SK-N-SH treated with all-trans-retinoic acid at 6 μM for 48 hours (cell line): ENCODE data around the gene OGN.

Experiments
- CSDC2 ChIP-seq: fragments of 250-450 bp; sonication (Bioruptor Pico); IDR thresholded peaks from 2 replicates; pipeline ENCODE4 v1.5.0; 2020; ENCODE audit warnings: mild to moderate bottlenecking, moderate library complexity
- ESRRG ChIP-seq: fragments of 250-450 bp; sonication (Bioruptor Pico); IDR thresholded peaks from 2 replicates; pipeline ENCODE4 v1.6.1; 2021; ENCODE audit warnings: mild to moderate bottlenecking
- ISL1 ChIP-seq: fragments of 250-450 bp; sonication (Bioruptor Pico); IDR thresholded peaks from 2 replicates; pipeline ENCODE4 v2.1.2; 2022; ENCODE audit warnings: mild to moderate bottlenecking, moderate library complexity
- OSR1 ChIP-seq: fragments of 250-450 bp; sonication (Bioruptor Pico); IDR thresholded peaks from 2 replicates; pipeline ENCODE4 v1.8.0; 2022; ENCODE audit warnings: moderate library complexity, mild to moderate bottlenecking, inconsistent platforms
- PPARA ChIP-seq: fragments of 250-450 bp; sonication (Bioruptor Pico); IDR thresholded peaks from 2 replicates; pipeline ENCODE4 v1.5.0; 2020; ENCODE audit warnings: mild to moderate bottlenecking, borderline replicate concordance
- RARB ChIP-seq: fragments of 250-450 bp; sonication (Bioruptor Pico); IDR thresholded peaks from 2 replicates; pipeline ENCODE4 v1.8.0; 2021; ENCODE audit warnings: mild to moderate bottlenecking, moderate library complexity
- ZFP3 ChIP-seq: fragments of 250-450 bp; sonication (Bioruptor Pico); IDR thresholded peaks from 2 replicates; pipeline ENCODE4 v1.5.0; 2020; ENCODE audit warnings: mild to moderate bottlenecking, moderate library complexity
- ZFP30 ChIP-seq: fragments of 450-650 bp; formaldehyde crosslinking; IDR thresholded peaks from 2 replicates; pipeline ENCODE4 v1.5.0; 2022; ENCODE audit warnings: mild to moderate bottlenecking, moderate library complexity
- ZNF70 ChIP-seq: fragments of 450-650 bp; formaldehyde crosslinking; IDR thresholded peaks from 2 replicates; pipeline ENCODE4 v1.5.0; 2020; ENCODE audit warnings: mild to moderate bottlenecking, moderate library complexity
- ZNF8 ChIP-seq: fragments of 450-650 bp; formaldehyde crosslinking; IDR thresholded peaks from 2 replicates; pipeline ENCODE4 v1.5.0; 2020; ENCODE audit warnings: mild to moderate bottlenecking, moderate library complexity
- TF ChIP-seq, protein P1 (sequence below): fragments of 250-450 bp; sonication (Bioruptor Pico); IDR thresholded peaks from 2 replicates; pipeline ENCODE4 v1.8.0; 2020; ENCODE audit warnings: mild to moderate bottlenecking, moderate library complexity, borderline replicate concordance
- TF ChIP-seq, protein P2 (sequence below): fragments of 250-450 bp; sonication (Bioruptor Pico); IDR thresholded peaks from 2 replicates; pipeline ENCODE4 v1.5.0; 2020; ENCODE audit warnings: mild to moderate bottlenecking, moderate library complexity
- TF ChIP-seq, protein P3 (sequence below): fragments of 250-450 bp; sonication (Bioruptor Pico); IDR thresholded peaks from 2 replicates; pipeline ENCODE4 v1.5.1; 2020; ENCODE audit warnings: low read depth, mild to moderate bottlenecking, moderate library complexity

DNA sequence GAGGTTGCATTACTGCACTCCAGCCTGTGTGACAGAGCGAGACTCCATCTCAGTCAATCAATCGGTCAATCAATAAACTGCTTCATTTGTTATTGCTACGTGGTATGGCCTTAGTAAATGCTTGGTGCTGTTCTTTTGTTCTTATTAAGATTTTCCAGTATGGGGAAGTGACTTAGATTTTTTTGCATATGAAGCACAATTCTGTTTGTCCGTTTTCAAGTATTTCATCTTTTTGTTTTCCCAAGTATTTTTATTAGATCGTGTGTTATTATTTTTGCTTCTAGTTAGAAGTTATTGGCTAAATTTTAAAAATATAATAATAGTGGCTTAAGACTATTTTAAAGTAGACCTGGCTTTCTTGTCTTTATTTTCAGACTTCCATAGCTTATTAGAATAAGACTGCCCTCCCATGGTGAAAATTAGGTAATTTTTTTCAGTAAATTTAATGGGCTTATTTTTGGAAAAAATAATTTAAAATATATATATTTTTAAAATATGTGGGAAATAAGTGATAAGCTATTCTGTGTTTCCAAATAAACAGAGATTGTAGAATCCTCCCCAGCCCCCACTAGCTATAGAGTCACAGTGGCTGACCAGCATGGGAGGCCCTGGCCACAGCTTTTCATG, 34.6 kb upstream of the OGN start:
- TF ChIP-seq, protein P1, sequence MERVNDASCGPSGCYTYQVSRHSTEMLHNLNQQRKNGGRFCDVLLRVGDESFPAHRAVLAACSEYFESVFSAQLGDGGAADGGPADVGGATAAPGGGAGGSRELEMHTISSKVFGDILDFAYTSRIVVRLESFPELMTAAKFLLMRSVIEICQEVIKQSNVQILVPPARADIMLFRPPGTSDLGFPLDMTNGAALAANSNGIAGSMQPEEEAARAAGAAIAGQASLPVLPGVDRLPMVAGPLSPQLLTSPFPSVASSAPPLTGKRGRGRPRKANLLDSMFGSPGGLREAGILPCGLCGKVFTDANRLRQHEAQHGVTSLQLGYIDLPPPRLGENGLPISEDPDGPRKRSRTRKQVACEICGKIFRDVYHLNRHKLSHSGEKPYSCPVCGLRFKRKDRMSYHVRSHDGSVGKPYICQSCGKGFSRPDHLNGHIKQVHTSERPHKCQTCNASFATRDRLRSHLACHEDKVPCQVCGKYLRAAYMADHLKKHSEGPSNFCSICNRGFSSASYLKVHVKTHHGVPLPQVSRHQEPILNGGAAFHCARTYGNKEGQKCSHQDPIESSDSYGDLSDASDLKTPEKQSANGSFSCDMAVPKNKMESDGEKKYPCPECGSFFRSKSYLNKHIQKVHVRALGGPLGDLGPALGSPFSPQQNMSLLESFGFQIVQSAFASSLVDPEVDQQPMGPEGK, result no peak
- TF ChIP-seq ZNF8 (CRISPR knock-in tag) (no peak), ISL1 (no peak), OSR1 (no peak), CSDC2 (CRISPR knock-in tag) (no peak), RARB (CRISPR knock-in tag) (no peak), ZFP30 (CRISPR knock-in tag) (no peak), PPARA (CRISPR knock-in tag) (no peak), ESRRG (no peak), ZFP3 (CRISPR knock-in tag) (no peak), ZNF70 (CRISPR knock-in tag) (no peak)
- TF ChIP-seq, protein P2, sequence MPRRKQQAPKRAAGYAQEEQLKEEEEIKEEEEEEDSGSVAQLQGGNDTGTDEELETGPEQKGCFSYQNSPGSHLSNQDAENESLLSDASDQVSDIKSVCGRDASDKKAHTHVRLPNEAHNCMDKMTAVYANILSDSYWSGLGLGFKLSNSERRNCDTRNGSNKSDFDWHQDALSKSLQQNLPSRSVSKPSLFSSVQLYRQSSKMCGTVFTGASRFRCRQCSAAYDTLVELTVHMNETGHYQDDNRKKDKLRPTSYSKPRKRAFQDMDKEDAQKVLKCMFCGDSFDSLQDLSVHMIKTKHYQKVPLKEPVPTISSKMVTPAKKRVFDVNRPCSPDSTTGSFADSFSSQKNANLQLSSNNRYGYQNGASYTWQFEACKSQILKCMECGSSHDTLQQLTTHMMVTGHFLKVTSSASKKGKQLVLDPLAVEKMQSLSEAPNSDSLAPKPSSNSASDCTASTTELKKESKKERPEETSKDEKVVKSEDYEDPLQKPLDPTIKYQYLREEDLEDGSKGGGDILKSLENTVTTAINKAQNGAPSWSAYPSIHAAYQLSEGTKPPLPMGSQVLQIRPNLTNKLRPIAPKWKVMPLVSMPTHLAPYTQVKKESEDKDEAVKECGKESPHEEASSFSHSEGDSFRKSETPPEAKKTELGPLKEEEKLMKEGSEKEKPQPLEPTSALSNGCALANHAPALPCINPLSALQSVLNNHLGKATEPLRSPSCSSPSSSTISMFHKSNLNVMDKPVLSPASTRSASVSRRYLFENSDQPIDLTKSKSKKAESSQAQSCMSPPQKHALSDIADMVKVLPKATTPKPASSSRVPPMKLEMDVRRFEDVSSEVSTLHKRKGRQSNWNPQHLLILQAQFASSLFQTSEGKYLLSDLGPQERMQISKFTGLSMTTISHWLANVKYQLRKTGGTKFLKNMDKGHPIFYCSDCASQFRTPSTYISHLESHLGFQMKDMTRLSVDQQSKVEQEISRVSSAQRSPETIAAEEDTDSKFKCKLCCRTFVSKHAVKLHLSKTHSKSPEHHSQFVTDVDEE, result no peak
- TF ChIP-seq, protein P3, sequence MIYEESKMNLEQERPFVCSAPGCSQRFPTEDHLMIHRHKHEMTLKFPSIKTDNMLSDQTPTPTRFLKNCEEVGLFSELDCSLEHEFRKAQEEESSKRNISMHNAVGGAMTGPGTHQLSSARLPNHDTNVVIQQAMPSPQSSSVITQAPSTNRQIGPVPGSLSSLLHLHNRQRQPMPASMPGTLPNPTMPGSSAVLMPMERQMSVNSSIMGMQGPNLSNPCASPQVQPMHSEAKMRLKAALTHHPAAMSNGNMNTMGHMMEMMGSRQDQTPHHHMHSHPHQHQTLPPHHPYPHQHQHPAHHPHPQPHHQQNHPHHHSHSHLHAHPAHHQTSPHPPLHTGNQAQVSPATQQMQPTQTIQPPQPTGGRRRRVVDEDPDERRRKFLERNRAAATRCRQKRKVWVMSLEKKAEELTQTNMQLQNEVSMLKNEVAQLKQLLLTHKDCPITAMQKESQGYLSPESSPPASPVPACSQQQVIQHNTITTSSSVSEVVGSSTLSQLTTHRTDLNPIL, result no peak
